HEK293 (cell line): ENCODE results near the gene ACSM4.

Experiments
- CTCF ChIA-PET: fragments of 350-600 bp; formaldehyde crosslinking; extraction: SDS; loops from one replicate; lab custom pipeline; 2021; ENCODE audit warnings: antibody characterized with exemption; lab: Yijun Ruan, JAX
- POLR2A ChIA-PET: fragments of 300-600 bp; formaldehyde crosslinking; extraction: SDS; loops from one replicate; lab custom pipeline; 2020; ENCODE audit warnings: antibody characterized with exemption, inconsistent platforms; lab: Yijun Ruan, JAX
- H3K27ac ChIP-seq: fragments of 200-500 bp; sonication (Bioruptor generic); 2 replicates; pipeline ENCODE4 v1.5.1; 2014; ENCODE audit warnings: low read depth, low read length, control low read depth, inconsistent platforms; ENCODE audit errors: extremely low read depth
- H3K36me3 ChIP-seq, 2 experiments: fragments of 200-500 bp in 1 of 2; sonication (Bioruptor generic) in 1 of 2; 1 replicate in 1 of 2; 2 replicates in 1 of 2; pipeline ENCODE4 v1.5.1; 2014 to 2017; ENCODE audit warnings: inconsistent platforms in 2 of 2, low read length in 2 of 2; ENCODE audit not compliant: control insufficient read depth in 2 of 2, insufficient read depth in 1 of 2
- H3K4me1 ChIP-seq: fragments of 200-500 bp; sonication (Bioruptor generic); 2 replicates; pipeline ENCODE4 v1.5.1; 2014; ENCODE audit warnings: mild to moderate bottlenecking, low read length, inconsistent platforms; ENCODE audit not compliant: control insufficient read depth, insufficient read depth
- H3K4me3 ChIP-seq: 2 replicates; pipeline ENCODE4 v1.5.1; 2011; ENCODE audit warnings: low read depth, mild to moderate bottlenecking, control low read depth, low read length, moderate library complexity
- H3K9me3 ChIP-seq: fragments of 200-500 bp; sonication (Bioruptor generic); 2 replicates; pipeline ENCODE4 v1.5.1; 2014; ENCODE audit warnings: low read depth, low read length, inconsistent platforms; ENCODE audit not compliant: control insufficient read depth, insufficient read depth
- ELK4 ChIP-seq: IDR thresholded peaks from 2 replicates; pipeline ENCODE4 v1.6.1; 2011; ENCODE audit warnings: mild to moderate bottlenecking, low read depth, low read length, borderline replicate concordance
- HOXA7 ChIP-seq: sonication (generic); formaldehyde crosslinking; IDR thresholded peaks from 2 replicates; pipeline ENCODE4 v1.8.1; 2022; ENCODE audit warnings: missing genetic modification reagents, borderline replicate concordance
- HOXC10 ChIP-seq: sonication (generic); formaldehyde crosslinking; IDR thresholded peaks from 2 replicates; pipeline ENCODE4 v1.8.1; 2023; ENCODE audit warnings: mild to moderate bottlenecking, missing genetic modification reagents
- IKZF3 ChIP-seq: fragments of 450-650 bp; IDR thresholded peaks from 2 replicates; pipeline ENCODE4 v1.5.0; 2018; ENCODE audit warnings: missing biosample characterization, mild to moderate bottlenecking, missing genetic modification characterization, moderate library complexity
- KLF9 ChIP-seq: fragments of 450-650 bp; formaldehyde crosslinking; IDR thresholded peaks from 2 replicates; pipeline ENCODE4 v1.5.1; 2016; ENCODE audit warnings: missing biosample characterization, missing genetic modification characterization, low read depth
- OSR2 ChIP-seq: fragments of 450-650 bp; formaldehyde crosslinking; IDR thresholded peaks from 2 replicates; pipeline ENCODE4 v1.5.1; 2016; ENCODE audit warnings: missing biosample characterization, missing genetic modification characterization
- ZBTB11 ChIP-seq: fragments of 450-650 bp; formaldehyde crosslinking; conservative IDR thresholded peaks from 2 replicates; pipeline ENCODE4 v1.5.1; 2016; ENCODE audit warnings: low read depth, missing biosample characterization, missing genetic modification characterization
- ZBTB17 ChIP-seq: fragments of 450-650 bp; formaldehyde crosslinking; IDR thresholded peaks from 2 replicates; pipeline ENCODE4 v1.5.1; 2016; ENCODE audit warnings: missing biosample characterization, missing genetic modification characterization
- ZNF121 ChIP-seq: fragments of 450-650 bp; formaldehyde crosslinking; IDR thresholded peaks from 2 replicates; pipeline ENCODE4 v1.5.1; 2016; ENCODE audit warnings: missing biosample characterization, missing genetic modification characterization
- ZNF138 ChIP-seq: fragments of 450-650 bp; formaldehyde crosslinking; IDR thresholded peaks from 2 replicates; pipeline ENCODE4 v1.5.1; 2016; ENCODE audit warnings: missing biosample characterization, missing genetic modification characterization, borderline replicate concordance
- ZNF175 ChIP-seq: fragments of 450-650 bp; formaldehyde crosslinking; IDR thresholded peaks from 2 replicates; pipeline ENCODE4 v1.5.1; 2016; ENCODE audit warnings: missing biosample characterization, missing genetic modification characterization
- ZNF18 ChIP-seq: fragments of 450-650 bp; formaldehyde crosslinking; IDR thresholded peaks from 2 replicates; pipeline ENCODE4 v1.5.1; 2016; ENCODE audit warnings: missing biosample characterization, missing genetic modification characterization
- ZNF214 ChIP-seq: fragments of 450-650 bp; formaldehyde crosslinking; IDR thresholded peaks from 2 replicates; pipeline ENCODE4 v1.5.1; 2017; ENCODE audit warnings: missing biosample characterization, mild to moderate bottlenecking, missing genetic modification characterization, borderline replicate concordance
- ZNF23 ChIP-seq: fragments of 450-650 bp; formaldehyde crosslinking; IDR thresholded peaks from 2 replicates; pipeline ENCODE4 v1.5.1; 2016; ENCODE audit warnings: missing biosample characterization, missing genetic modification characterization, borderline replicate concordance
- ZNF280C ChIP-seq: fragments of 450-650 bp; formaldehyde crosslinking; IDR thresholded peaks from 2 replicates; pipeline ENCODE4 v1.5.1; 2016; ENCODE audit warnings: missing biosample characterization, missing genetic modification characterization
- ZNF362 ChIP-seq: fragments of 450-650 bp; formaldehyde crosslinking; IDR thresholded peaks from 2 replicates; pipeline ENCODE4 v1.5.1; 2016; ENCODE audit warnings: missing biosample characterization, missing genetic modification characterization
- ZNF521 ChIP-seq: fragments of 450-650 bp; formaldehyde crosslinking; IDR thresholded peaks from 2 replicates; pipeline ENCODE4 v1.5.1; 2017; ENCODE audit warnings: missing biosample characterization, mild to moderate bottlenecking, missing genetic modification characterization
- ZNF530 ChIP-seq: fragments of 450-650 bp; formaldehyde crosslinking; IDR thresholded peaks from 2 replicates; pipeline ENCODE4 v1.5.1; 2016; ENCODE audit warnings: low read depth, missing biosample characterization, missing genetic modification characterization
- ZNF580 ChIP-seq: fragments of 450-650 bp; formaldehyde crosslinking; IDR thresholded peaks from 2 replicates; pipeline ENCODE4 v1.5.1; 2016; ENCODE audit warnings: missing biosample characterization, missing genetic modification characterization
- ZNF621 ChIP-seq: fragments of 450-650 bp; formaldehyde crosslinking; IDR thresholded peaks from 2 replicates; pipeline ENCODE4 v1.5.1; 2017; ENCODE audit warnings: missing biosample characterization, missing genetic modification characterization
- ZNF654 ChIP-seq: fragments of 450-650 bp; formaldehyde crosslinking; IDR thresholded peaks from 2 replicates; pipeline ENCODE4 v1.5.1; 2016; ENCODE audit warnings: low read depth, missing biosample characterization, missing genetic modification characterization
- ZNF664 ChIP-seq: fragments of 450-650 bp; formaldehyde crosslinking; IDR thresholded peaks from 2 replicates; pipeline ENCODE4 v1.5.1; 2016; ENCODE audit warnings: missing biosample characterization, missing genetic modification characterization
- ZNF777 ChIP-seq: fragments of 450-650 bp; formaldehyde crosslinking; IDR thresholded peaks from 2 replicates; pipeline ENCODE4 v1.5.1; 2017; ENCODE audit warnings: missing biosample characterization, missing genetic modification characterization, borderline replicate concordance
- ZNF791 ChIP-seq: fragments of 450-650 bp; formaldehyde crosslinking; IDR thresholded peaks from 2 replicates; pipeline ENCODE4 v1.5.1; 2016; ENCODE audit warnings: missing biosample characterization, missing genetic modification characterization
- ZNF837 ChIP-seq: fragments of 450-650 bp; formaldehyde crosslinking; IDR thresholded peaks from 2 replicates; pipeline ENCODE4 v1.5.1; 2016; ENCODE audit warnings: missing biosample characterization, missing genetic modification characterization
- ZSCAN4 ChIP-seq: fragments of 450-650 bp; formaldehyde crosslinking; IDR thresholded peaks from 2 replicates; pipeline ENCODE4 v1.5.1; 2017; ENCODE audit warnings: missing biosample characterization, missing genetic modification characterization

The ACSM4 gene

GRCh38 chr12:7264538-7264937 lies 39.3 kb upstream of the ACSM4 start:
- Histone ChIP-seq H3K4me1 (no peaks in the 10 kb centered on the region), H3K4me3 (no peak overlapping the region)
- TF ChIP-seq ZNF837 (tag by site-specific recombination) (no peak), ZNF175 (tag by site-specific recombination) (no peak), ZBTB11 (tag by site-specific recombination) (no peak), ZNF138 (tag by site-specific recombination) (no peak), ELK4 (no peak), ZNF621 (tag by site-specific recombination) (no peak), ZNF791 (tag by site-specific recombination) (no peak), ZNF530 (tag by site-specific recombination) (no peak), ZNF521 (tag by site-specific recombination) (no peak)
- TF ChIP-seq, all 188 proteins: peak for 0
- POLR2A ChIA-PET = no interaction called here
- Histone ChIP-seq H3K27ac (no peak overlapping the region), H3K9me3 (no peaks in the 10 kb centered on the region), H3K36me3 (no peaks in the 10 kb centered on the region)
- CTCF ChIA-PET = no interaction called here

GRCh38 chr12:7265251-7265650 lies 38.6 kb upstream of the ACSM4 start:
- H3K4me3 ChIP-seq = no peak overlapping the region
- CTCF ChIA-PET = no interaction called here
- POLR2A ChIA-PET = no interaction called here
- no peaks in the 10 kb centered on the region for H3K36me3 ChIP-seq
- no peaks in the 10 kb centered on the region for H3K9me3 ChIP-seq
- no peaks in the 10 kb centered on the region for H3K4me1 ChIP-seq
- H3K27ac ChIP-seq = no peak overlapping the region
- TF ChIP-seq ZNF362 (tag by site-specific recombination) = no peak
- no peak for TF ChIP-seq ZNF23 (tag by site-specific recombination)
- TF ChIP-seq ZNF214 (tag by site-specific recombination) = no peak
- no peak for TF ChIP-seq ZBTB17 (tag by site-specific recombination)
- TF ChIP-seq KLF9 (tag by site-specific recombination) = no peak
- no peak for TF ChIP-seq HOXC10
- TF ChIP-seq ZNF777 (tag by site-specific recombination) = no peak
- TF ChIP-seq OSR2 (tag by site-specific recombination) = no peak
- no peak for TF ChIP-seq ZNF280C
- TF ChIP-seq ZNF654 (tag by site-specific recombination) = no peak
- no peak for TF ChIP-seq ZNF121
- no peak for TF ChIP-seq ZNF18 (tag by site-specific recombination)
- TF ChIP-seq HOXA7 = no peak
- TF ChIP-seq IKZF3 = no peak
- TF ChIP-seq ZSCAN4 (tag by site-specific recombination) = no peak
- TF ChIP-seq ZNF580 (tag by site-specific recombination) = no peak
- TF ChIP-seq ZNF664 (tag by site-specific recombination) = no peak
